HT-29 (cell line): Measurements from ENCODE around the gene EMB. TPM values are rescaled to one million over a fixed set of nuclear protein-coding genes. Genes with fewer than 3 reads are reported as not detected.
"Not testable (repeated sequence)": the region's sequence is repeated elsewhere in the genome, so short reads cannot be mapped to it uniquely, and the experiment has no call there.

Experiments used
- DNase-seq: peaks from one replicate; pipeline ENCODE4 v3.0.0-alpha.2; 2015; ENCODE audit warnings: low spot score
- total RNA-seq: library from RNA; depleted of rRNA; stranded (reverse); fragments of >200 nt; shearing (Covaris generic); gene quantifications from 2 replicates; pipeline ENCODE4 v1.2.3, GENCODE V29; 2014

Gene EMB
- total RNA-seq, 1 experiment from 2014 or later = not detected

DNA sequence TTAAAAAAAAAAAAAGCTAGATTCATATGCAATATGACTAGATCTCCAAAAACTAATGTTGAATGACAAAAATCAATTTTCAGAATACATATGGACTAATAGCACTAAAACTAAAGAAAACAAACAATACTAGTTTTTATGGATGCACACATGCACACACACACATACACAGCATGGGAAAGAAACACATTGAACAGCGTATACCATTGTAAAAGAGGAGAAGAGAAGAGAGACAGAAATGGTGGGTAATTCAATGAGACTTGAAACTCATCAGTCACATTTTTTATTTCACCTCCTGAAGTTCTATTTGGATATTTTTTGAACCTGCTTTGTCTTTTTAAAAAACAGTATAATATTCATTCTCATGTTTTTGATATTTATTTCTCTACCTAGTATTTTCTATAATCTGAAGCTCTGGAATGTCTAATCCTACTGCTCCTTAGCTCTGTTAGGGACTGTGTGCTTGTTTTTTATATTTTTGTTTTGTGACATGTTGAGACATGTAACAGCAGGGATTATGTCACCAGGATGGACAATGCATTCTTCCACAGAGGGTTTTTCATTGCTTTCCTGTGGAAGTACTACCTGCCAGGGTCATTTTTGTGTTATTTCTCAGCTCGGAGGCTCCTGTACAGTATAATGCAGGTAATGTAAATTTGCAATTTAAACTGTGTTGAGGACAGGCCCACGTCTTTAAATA, 17.8 kb downstream of the EMB start:
- DNase-seq = not testable (repeated sequence)

DNA sequence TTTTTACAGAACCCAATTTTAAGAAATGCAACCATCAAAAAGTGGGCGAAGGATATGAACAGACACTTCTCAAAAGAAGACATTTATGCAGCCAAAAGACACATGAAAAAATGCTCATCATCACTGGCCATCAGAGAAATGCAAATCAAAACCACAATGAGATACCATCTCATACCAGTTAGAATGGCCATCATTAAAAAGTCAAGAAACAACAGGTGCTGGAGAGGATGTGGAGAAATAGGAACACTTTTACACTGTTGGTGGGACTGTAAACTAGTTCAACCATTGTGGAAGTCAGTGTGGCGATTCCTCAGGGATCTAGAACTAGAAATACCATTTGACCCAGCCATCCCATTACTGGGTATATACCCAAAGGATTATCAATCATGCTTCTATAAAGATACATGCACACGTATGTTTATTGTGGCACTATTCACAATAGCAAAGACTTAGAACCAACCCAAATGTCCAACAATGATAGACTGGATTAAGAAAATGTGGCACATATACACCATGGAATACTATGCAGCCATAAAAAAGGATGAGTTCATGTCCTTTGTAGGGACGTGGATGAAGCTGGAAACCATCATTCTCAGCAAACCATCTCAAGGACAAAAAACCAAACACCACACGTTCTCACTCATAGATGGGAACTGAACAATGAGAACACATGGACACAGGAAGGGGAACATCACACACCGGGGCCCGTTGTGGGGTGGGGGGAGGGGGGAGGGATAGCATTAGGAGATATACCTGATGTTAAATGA, 19.7 kb downstream of the EMB start:
- not testable (repeated sequence) for DNase-seq

DNA sequence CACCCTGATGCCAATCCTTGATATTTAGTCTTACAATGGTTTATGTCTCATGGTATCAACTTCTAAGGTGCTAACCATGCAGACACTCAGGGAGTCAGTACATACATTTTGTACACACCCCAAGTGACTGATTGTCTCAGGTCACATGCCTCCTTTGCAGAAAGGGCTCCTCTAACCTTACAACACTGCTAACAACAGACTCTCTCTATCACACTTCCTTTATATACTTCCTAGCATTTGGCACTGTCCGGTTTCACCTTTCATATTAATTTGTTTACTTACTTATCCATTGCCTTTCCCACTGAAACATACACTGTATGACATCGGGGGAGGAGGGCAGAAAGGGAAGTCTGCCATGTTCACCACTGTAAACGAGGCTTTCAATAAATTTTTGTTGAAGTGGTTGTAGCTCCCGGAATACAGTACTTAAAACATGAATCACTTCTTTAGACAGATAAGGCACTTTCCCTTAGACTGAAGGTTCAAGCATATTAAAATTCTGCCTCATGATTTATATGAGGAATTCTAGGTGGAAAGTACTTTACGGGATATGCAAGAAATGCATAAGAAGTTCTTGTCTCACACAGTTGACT, 20.6 kb downstream of the EMB start:
- DNase-seq = no peak

DNA sequence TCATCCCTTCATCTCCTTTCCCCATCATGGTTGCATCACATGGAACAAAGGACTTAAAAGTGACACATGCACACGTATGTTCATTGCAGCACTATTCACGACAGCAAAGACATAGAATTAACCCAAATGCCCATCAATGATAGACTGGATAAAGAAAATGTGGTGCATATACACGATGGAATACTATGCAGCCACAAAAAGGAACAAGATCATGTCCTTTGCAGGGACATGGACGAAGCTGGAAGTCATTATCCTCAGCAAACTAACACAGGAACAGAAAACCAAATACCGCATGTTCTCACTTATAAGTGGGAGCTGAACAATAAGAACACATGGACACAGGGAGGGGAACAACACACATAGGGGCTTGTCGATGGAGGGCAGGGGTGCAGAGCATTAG, 21.4 kb downstream of the EMB start:
- not testable (repeated sequence) for DNase-seq

DNA sequence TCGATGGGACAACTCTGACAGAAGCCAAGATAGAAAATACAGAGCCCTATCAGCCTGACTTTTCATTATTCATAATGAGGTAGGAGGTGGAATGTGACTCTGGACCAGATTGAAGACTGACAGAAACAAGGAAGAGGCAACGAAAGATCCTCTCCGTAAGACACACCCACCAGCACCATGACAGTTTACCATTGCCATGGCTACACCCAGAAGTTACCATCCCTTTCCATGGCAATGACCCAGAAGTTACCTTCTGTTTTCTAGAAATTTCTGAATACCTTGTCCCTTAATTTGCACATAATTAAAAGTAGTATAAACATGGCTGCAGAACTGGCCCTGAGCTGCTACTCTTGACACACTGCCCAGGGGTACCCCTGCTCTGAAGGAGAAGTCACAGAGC, 24.5 kb downstream of the EMB start:
- not testable (repeated sequence) for DNase-seq

DNA sequence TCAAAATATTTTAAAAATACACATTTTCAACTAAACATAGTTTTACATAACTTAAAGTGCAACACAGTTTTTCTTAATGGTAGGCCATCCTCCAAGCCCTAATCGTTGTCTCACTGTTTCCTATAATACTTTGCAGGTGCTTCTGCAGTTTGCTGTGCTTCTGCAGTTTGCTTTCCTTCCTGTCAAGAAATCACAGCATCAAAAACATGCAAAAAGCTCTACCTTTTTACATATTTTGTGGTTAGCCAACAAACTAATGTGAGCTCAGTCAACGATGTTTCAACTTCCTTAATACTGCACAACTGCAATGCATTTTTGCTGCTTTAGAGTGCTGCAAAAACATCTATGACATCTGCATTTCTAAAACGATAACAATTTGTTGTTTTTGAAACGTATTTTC, 25.2 kb downstream of the EMB start:
- DNase-seq = no peak

DNA sequence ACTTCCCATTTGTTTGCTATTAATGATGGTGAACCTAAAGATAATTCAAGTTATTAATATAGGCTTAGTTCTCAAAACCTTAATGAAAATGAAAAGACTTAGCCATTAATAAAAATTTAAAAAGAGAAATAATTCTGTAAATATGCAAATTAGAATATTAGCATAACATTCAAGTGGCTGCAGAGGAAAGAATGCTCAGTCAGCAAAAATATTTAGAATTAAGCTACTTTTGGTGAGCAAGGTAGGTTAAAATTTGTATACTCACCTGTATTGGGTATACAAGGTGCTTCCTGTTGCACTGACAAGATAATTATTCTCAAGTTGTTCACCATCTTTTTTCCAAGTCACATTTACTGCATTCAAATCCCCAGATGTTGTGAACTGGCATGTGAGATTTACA, 30.2 kb downstream of the EMB start:
- not testable (repeated sequence) for DNase-seq

DNA sequence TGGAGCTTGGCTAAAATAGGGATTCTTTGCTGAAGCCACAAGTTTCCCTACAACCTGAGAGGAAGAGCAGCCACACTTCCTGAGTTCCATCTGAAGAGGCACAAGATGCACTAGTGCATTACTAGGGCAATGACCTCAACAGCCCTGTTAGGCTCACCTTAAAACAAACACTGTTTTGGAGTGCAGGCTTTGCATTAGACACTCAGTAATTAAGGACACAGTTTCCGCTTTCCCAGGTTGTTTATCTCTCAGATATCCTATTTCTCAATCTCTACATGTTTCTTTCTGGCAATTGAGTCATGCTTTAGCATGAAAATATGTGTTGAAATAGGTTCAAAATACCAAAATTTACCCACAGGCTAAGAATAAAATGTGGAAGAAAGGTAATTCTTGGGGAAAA, 34.2 kb downstream of the EMB start:
- DNase-seq = no peak

DNA sequence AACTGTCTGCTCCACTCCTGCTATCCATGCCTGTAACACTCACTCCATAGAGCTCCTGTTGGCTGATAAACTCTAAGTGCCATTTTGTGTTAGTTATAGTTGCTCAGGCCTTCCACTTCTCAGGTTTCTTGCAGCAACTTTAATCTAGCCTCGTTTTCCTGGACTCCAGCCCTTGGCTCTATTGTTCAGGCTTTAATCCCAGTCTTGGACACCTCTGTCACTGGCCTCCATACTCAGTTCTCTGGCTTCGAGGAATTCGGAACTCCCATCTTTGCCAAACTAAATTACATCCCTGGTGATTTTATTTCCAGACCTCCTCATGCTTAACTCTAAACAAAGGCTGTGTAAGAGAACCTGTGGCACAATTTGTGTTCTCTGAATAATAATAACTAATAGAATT, 39.8 kb downstream of the EMB start:
- DNase-seq = no peak

DNA sequence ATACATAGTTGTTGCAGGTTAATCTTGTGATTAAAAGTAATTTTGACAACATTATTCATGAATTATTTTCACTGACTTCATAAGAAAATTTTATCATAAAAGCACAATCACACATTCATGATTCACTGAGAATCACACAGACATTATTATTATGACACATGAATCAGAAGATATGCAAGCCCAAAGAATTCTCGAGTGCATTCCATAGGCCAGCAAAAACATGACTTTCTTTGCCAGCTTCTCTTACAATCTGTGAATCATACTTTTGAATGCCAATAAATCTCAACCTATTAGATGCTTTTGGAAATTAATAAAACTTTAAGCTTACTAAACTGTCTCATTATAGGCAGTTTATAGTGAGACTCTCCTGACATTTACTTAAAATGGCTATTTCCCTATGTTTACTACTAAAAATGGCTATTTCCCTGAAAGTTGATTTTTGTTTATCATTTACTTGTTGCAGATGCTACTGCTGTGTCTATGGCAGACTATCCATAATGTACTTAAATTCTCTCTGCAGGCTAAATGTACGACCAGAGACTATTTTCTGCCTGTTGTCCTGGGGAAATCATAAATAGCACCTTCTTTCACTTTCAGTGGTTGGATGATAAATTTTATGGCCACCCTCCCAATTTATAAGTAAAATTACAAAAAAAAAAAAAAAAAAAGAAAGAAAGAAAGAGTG, 47.0 kb downstream of the EMB start:
- DNase-seq = not testable (repeated sequence)

DNA sequence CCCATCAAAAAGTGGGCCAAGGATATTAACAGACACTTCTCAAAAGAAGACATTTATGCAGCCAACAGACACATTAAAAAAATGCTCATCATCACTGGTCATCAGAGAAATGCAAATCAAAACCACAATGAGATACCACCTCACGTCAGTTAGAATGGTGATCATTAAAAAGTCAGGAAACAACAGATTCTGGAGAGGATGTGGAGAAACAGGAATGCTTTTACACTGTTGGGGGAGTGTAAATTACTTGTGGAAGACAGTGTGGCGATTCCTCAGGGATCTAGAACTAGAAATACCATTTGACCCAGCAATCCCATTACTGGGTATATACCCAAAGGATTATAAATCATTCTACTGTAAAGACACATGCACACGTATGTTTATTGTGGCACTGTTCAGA, 48.8 kb downstream of the EMB start:
- DNase-seq = not testable (repeated sequence)

DNA sequence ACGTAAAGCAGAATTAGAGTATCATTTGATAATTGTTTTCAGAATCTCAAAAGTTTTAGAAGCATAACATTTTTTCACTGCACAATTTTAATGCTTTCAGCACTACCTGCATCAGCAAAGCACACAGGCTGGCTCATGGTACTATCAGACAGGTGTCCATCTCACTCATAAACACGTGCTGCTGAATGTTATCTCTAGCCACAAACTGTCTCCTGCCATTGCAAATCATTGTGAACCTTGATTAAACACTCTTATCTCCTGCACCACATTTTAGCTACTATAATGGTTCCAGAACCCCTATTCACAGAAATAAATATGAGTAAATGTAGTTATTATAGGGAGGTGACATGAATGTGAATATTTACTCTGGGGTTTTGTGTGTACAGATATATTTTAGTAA, 56.7 kb downstream of the EMB start:
- DNase-seq = not testable (repeated sequence)

DNA sequence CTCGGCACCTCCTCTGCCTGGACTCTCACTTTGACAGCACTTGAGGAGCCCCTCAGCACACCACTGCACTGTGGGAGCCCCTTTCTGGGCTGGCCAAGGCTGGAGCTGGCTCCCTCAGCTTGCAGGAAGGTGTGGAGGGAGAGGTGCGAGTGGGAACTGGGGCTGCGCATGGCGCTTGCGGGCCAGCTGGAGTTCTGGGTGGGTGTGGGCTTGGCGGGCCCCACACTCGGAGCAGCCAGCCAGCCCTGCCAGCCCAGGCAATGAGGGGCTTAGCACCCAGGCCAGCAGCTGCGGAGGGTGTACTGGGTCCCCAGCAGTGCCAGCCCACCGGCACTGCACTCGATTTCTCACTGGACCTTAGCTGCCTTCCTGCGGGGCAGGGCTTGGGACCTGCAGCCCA, 64.4 kb downstream of the EMB start:
- DNase-seq = not testable (repeated sequence)

DNA sequence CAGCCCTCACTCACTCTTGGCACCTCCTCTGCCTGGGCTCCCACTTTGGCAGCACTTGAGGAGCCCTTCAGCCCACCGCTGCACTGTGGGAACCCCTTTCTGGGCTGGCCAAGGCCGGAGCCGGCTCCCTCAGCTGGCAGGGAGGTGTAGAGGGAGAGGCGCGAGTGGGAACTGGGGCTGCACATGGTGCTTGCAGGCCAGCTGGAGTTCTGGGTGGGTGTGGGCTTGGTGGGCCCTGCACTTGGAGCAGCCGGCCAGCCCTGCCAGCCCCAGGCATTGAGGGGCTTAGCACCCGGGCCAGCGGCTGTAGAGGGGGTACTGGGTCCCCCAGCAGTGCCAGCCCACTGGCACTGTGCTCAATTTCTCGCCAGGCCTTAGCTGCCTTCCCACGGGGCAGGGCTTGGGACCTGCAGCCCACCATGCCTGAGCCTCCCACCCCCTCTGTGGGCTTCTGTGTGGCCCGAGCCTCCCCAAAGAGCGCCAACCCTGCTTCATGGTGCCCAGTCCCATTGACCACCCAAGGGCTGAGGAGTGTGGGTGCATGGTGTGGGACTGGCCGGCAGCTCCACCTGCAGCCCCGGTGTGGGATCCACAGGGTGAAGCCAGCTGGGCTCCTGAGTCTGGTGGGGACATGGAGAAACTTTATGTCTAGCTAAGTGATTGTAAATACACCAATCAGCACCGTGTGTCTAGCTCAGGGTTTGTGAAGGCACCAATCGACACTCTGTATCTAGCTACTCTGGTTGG, 71.6 kb downstream of the EMB start:
- DNase-seq = not testable (repeated sequence)

DNA sequence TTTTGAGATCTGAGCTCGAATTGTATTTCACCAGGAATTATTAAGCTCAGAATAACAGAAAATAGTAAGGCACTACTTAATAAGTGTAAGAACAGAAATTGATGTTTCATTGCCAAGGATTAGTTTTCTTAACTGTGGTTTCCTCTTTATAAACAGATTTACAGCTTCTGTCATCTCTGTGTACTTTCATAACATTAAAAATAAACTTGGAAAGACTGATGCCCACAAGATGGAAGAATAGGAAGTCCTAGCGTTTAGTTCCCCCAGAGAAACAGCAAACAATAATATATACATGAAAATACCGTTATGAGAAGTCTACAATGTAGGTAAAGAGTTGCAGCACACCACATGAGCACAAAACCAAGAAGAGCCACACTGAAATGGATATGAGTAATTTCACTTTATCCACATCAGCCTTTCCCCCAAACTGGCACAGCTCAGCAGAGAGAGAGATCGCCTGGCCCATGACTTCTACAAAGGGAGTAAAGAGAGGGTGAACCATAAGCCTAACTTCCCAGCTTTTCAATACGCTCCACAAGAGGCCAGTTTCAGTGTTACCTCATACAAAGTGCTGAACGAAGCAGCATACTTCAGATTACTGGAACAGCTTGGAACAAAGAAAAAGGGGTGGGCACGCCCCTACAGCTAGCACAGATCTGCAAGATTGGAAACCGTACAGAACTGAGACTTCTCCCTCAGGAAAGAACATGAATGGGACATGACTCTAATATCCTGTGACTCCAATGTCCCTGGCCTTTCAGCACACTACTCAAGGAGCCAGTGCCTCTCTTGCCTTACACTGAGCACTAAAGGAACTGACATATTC, 75.4 kb downstream of the EMB start:
- DNase-seq = no peak

DNA sequence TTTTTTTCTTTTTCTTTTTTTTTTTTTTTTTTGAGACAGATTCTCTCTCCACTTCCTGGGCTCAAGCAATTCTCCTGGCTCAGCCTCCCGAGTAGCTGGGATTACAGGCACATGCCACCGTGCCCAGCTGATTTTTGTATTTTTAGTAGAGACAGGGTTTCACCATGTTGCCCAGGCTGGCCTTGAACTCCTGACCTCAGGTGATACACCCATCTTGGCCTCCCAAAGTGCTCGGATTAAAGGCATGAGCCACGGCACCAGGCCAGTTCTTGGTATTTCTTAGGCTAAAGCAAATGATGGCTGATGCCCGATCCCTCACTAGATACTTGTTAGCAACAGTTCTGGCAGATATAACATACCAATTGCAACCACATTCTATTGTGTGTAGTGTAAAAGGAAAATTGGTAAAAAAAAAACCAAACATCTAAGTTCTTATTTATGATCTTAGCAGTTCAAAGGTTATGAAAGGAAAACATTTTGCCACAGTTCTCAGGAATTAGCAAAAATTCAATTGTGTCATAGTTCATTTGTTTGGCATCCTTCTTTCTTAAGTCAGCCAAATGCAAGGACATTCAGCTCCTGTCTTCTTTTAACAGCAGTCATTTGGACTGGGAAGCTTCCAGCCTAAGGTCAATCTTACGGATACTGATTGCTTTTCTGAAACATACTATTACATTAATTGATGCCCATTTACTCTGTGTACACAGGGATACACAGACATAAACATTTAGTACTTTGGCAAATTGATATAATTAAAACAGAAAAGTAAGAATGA, 76.4 kb downstream of the EMB start:
- not testable (repeated sequence) for DNase-seq

DNA sequence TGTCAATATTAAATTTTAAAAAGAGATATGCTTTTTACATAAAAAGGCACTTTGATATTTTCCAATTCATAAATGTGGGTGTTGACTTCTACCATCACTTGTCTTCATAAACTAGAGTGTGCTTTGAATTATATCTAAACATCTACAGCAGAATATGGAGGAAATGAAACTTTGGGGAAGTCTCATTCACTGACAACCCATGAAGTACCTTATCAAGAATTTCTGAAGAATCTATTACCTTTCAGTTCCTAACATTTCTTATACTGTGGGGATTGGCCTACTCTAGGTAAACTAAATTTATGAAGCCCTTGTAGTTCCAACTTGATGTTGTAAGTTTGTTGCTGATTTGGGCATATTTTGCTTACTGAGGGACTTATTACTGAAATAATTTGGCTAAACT, 81.9 kb downstream of the EMB start:
- DNase-seq = no peak

DNA sequence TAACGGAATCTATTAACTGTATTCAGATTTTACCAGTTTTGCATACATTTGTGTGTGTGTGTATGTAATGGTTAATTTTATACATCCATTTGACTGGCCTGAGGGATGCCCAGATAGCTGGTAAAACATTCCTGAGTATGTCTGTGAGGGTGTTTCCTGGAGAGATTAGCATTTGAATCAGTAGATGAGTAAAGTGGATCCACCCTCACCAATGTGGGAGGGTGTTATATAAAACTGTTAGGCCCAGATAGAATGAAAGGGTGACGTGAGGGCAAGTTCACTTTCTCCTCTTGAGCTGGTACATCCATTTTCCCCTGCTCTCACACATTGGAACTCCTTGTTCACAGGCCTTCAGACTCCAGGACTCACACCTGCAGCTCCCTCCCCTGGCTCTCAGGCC, 88.7 kb downstream of the EMB start:
- no peak for DNase-seq
